ENCODE results near the gene LARGE1. TPM values are rescaled to one million over a fixed set of nuclear protein-coding genes. Genes with fewer than 3 reads are reported as not detected.

LARGE1 gene
- total RNA-seq, 1 experiment from 2014 or later: 5.2 TPM

GRCh38 chr22:33774781-33775180 lies 145.5 kb downstream of the LARGE1 start:
- CTCF ChIA-PET: interaction anchor here (0.7 kb wide), 1 partner anchor 1420 kb away, joined by 4 read pairs; no protein-coding TSS in a partner anchor
- Mint-ChIP-seq H3K4me1 (ENCODE audit: insufficient read depth, unreplicated experiment) (no peaks in the 10 kb centered on the region), H3K27me3 (ENCODE audit: insufficient read depth, unreplicated experiment) (no peaks in the 10 kb centered on the region), H3K36me3 (ENCODE audit: insufficient read depth, unreplicated experiment) (no peaks in the 10 kb centered on the region), H3K27ac (ENCODE audit: low read depth, unreplicated experiment) (no peak overlapping the region), H3K4me3 (ENCODE audit: unreplicated experiment) (no peak overlapping the region), H3K9me3 (ENCODE audit: unreplicated experiment) (no peaks in the 10 kb centered on the region)
- intact Hi-C loops (cut with micrococcal nuclease): loop anchor here (5.0 kb wide), 1 partner anchor 148 kb away; the partner anchor contains the start of gene LARGE1
- no peak for TF ChIP-seq CTCF (IDR thresholded peaks at IDR 0.05; ENCODE audit: unreplicated experiment)
- POLR2A ChIA-PET: no interaction called here
- no TSS peak for BruUV-seq (replicated peaks)
- no peak for DNase-seq (ENCODE audit: unreplicated experiment)

GRCh38 chr22:33772745-33773144 lies 147.5 kb downstream of the LARGE1 start:
- Mint-ChIP-seq H3K9me3 (ENCODE audit: unreplicated experiment) (no peaks in the 10 kb centered on the region), H3K27me3 (ENCODE audit: insufficient read depth, unreplicated experiment) (no peaks in the 10 kb centered on the region), H3K4me3 (ENCODE audit: unreplicated experiment) (no peak overlapping the region), H3K4me1 (ENCODE audit: insufficient read depth, unreplicated experiment) (no peaks in the 10 kb centered on the region), H3K36me3 (ENCODE audit: insufficient read depth, unreplicated experiment) (no peaks in the 10 kb centered on the region), H3K27ac (ENCODE audit: low read depth, unreplicated experiment) (no peak overlapping the region)
- ChIA-PET POLR2A (no interaction called here), CTCF (interaction anchor here (0.7 kb wide), 1 partner anchor 10 kb away, joined by 3 read pairs; no protein-coding TSS in a partner anchor)
- BruUV-seq (replicated peaks): no TSS peak
- intact Hi-C loops (cut with micrococcal nuclease): no loop called here
- DNase-seq (ENCODE audit: unreplicated experiment): no peak
- TF ChIP-seq CTCF (IDR thresholded peaks at IDR 0.05; ENCODE audit: unreplicated experiment): no peak

GRCh38 chr22:33771136-33771535 lies 149.1 kb downstream of the LARGE1 start:
- CTCF ChIA-PET: interaction anchor here (0.6 to 0.8 kb wide), 2 partner anchors 51 to 433 kb away, joined by 3 to 4 read pairs; no protein-coding TSS in a partner anchor

GRCh38 chr22:33770723-33771122 lies 149.6 kb downstream of the LARGE1 start:
- Mint-ChIP-seq H3K9me3 (ENCODE audit: unreplicated experiment) (no peaks in the 10 kb centered on the region), H3K4me1 (ENCODE audit: insufficient read depth, unreplicated experiment) (no peaks in the 10 kb centered on the region), H3K36me3 (ENCODE audit: insufficient read depth, unreplicated experiment) (no peaks in the 10 kb centered on the region), H3K4me3 (ENCODE audit: unreplicated experiment) (no peak overlapping the region), H3K27me3 (ENCODE audit: insufficient read depth, unreplicated experiment) (no peaks in the 10 kb centered on the region), H3K27ac (ENCODE audit: low read depth, unreplicated experiment) (no peak overlapping the region)
- no peak for DNase-seq (ENCODE audit: unreplicated experiment)
- intact Hi-C loops (cut with micrococcal nuclease): no loop called here
- BruUV-seq (replicated peaks): no TSS peak
- TF ChIP-seq CTCF (IDR thresholded peaks at IDR 0.05; ENCODE audit: unreplicated experiment): no peak
- POLR2A ChIA-PET: no interaction called here
- CTCF ChIA-PET: interaction anchor here (0.5 kb wide), 1 partner anchor 26 kb away, joined by 3 read pairs; no protein-coding TSS in a partner anchor

More at GRCh38 chr22:33771136-33771535, 149.1 kb downstream of the LARGE1 start:
- intact Hi-C loops (cut with micrococcal nuclease): no loop called here
- Mint-ChIP-seq H3K4me1 (ENCODE audit: insufficient read depth, unreplicated experiment) (no peaks in the 10 kb centered on the region), H3K27ac (ENCODE audit: low read depth, unreplicated experiment) (no peak overlapping the region), H3K36me3 (ENCODE audit: insufficient read depth, unreplicated experiment) (no peaks in the 10 kb centered on the region), H3K4me3 (ENCODE audit: unreplicated experiment) (no peak overlapping the region), H3K27me3 (ENCODE audit: insufficient read depth, unreplicated experiment) (no peaks in the 10 kb centered on the region), H3K9me3 (ENCODE audit: unreplicated experiment) (no peaks in the 10 kb centered on the region)
- TF ChIP-seq CTCF (IDR thresholded peaks at IDR 0.05; ENCODE audit: unreplicated experiment): no peak
- no TSS peak for BruUV-seq (replicated peaks)
- no peak for DNase-seq (ENCODE audit: unreplicated experiment)
- POLR2A ChIA-PET: no interaction called here

All from MCF 10A (cell line).